Fibroblast of skin of abdomen (primary cell): ENCODE measurements around the gene MAST1.
A peak's percentile ranks its signal among the peaks of the same experiment; 100 is the strongest.
"Not testable (repeated sequence)": the region's sequence is repeated elsewhere in the genome, so short reads cannot be mapped to it uniquely, and the experiment has no call there.

Experiments used
- DNase-seq: peaks from one replicate; pipeline ENCODE4 v3.0.0-alpha.2; 2013

The MAST1 gene

GRCh38 chr19:12840091-12841079, 2.1 kb downstream of the MAST1 start:
- peak; percentile 49 for DNase-seq

- DNase-seq: peak; percentile 23
These were observed 2.8 kb downstream of the MAST1 start for GRCh38 chr19:12841094-12841493.

GRCh38 chr19:12842511-12842910, 4.2 kb downstream of the MAST1 start:
- no peak for DNase-seq

- DNase-seq: no peak
These were observed 5.0 kb downstream of the MAST1 start for GRCh38 chr19:12843328-12843727.

- DNase-seq: no peak
These were observed 5.9 kb downstream of the MAST1 start for GRCh38 chr19:12843999-12844732.

GRCh38 chr19:12846613-12847012, 8.3 kb downstream of the MAST1 start:
- DNase-seq: not testable (repeated sequence)

- DNase-seq: peak; percentile 70
These were observed 9.1 kb downstream of the MAST1 start for GRCh38 chr19:12847159-12848139.

- DNase-seq: no peak
These were observed 18.3 kb downstream of the MAST1 start for GRCh38 chr19:12856653-12857052.

GRCh38 chr19:12858041-12858928, 20.0 kb downstream of the MAST1 start:
- no peak for DNase-seq

- DNase-seq: no peak
These were observed 21.2 kb downstream of the MAST1 start for GRCh38 chr19:12859546-12859945.

GRCh38 chr19:12864143-12864542, 25.8 kb downstream of the MAST1 start:
- DNase-seq: no peak

GRCh38 chr19:12864721-12865715, 26.7 kb downstream of the MAST1 start:
- no peak for DNase-seq

- DNase-seq: no peak
These were observed 27.6 kb downstream of the MAST1 start for GRCh38 chr19:12865746-12866415.

GRCh38 chr19:12866416-12867119, 28.3 kb downstream of the MAST1 start:
- no peak for DNase-seq

GRCh38 chr19:12867120-12868099, 29.1 kb downstream of the MAST1 start:
- peak; percentile 60 for DNase-seq

GRCh38 chr19:12868540-12869112, 30.3 kb downstream of the MAST1 start:
- no peak for DNase-seq

- DNase-seq: no peak
These were observed 33.4 kb downstream of the MAST1 start for GRCh38 chr19:12871681-12872080.
